CD14-positive monocyte (primary cell): ENCODE measurements around the gene GEMIN7. TPM values are rescaled to one million over a fixed set of nuclear protein-coding genes. Genes with fewer than 3 reads are reported as not detected.

Experiments used
- DNase-seq, 3 donors: peaks; one replicate each; pipeline ENCODE4 v3.0.0-alpha.2; 2011 to 2022
- H2AFZ ChIP-seq: 2 replicates; pipeline ENCODE4 v1.6.0; 2012; ENCODE audit warnings: mild to moderate bottlenecking, low read depth, low read length, inconsistent platforms; ENCODE audit not compliant: insufficient read depth, poor library complexity, severe bottlenecking
- H3K27ac ChIP-seq, 2 donors: 1 replicate in 1 of 2; 2 replicates in 1 of 2; pipeline ENCODE4 v1.5.1; 2012 to 2013; ENCODE audit warnings: low read length in 2 of 2, control low read depth in 1 of 2, inconsistent platforms in 1 of 2, low read depth in 1 of 2, mild to moderate bottlenecking in 1 of 2
- H3K27me3 ChIP-seq, 2 donors: one replicate each; pipeline versions ENCODE4 v1.6.0 to v1.6.1; 2011 to 2013; ENCODE audit warnings: low read length in 2 of 2; ENCODE audit not compliant: control insufficient read depth in 2 of 2, insufficient read depth in 2 of 2
- H3K36me3 ChIP-seq, 2 donors: replicated peaks in 1 of 2; 1 replicate in 1 of 2; 2 replicates in 1 of 2; pipeline versions ENCODE4 v1.5.1 to v1.6.1; 2012 to 2013; ENCODE audit warnings: low read length in 2 of 2, control low read depth in 1 of 2, inconsistent platforms in 1 of 2, mild to moderate bottlenecking in 1 of 2; ENCODE audit not compliant: insufficient read depth in 2 of 2, control insufficient read depth in 1 of 2
- H3K4me1 ChIP-seq, 2 donors: 1 replicate in 1 of 2; 2 replicates in 1 of 2; pipeline versions ENCODE4 v1.5.1 to v1.6.1; 2012 to 2013; ENCODE audit warnings: low read length in 2 of 2, control low read depth in 1 of 2, inconsistent platforms in 1 of 2, mild to moderate bottlenecking in 1 of 2, moderate library complexity in 1 of 2; ENCODE audit not compliant: insufficient read depth in 2 of 2, control insufficient read depth in 1 of 2
- H3K4me2 ChIP-seq: replicated peaks from 2 replicates; pipeline ENCODE3; 2012; ENCODE audit warnings: low read length, moderate library complexity, mild to moderate bottlenecking; ENCODE audit not compliant: poor library complexity, severe bottlenecking; ENCODE audit errors: extremely low read depth
- H3K4me3 ChIP-seq, 3 experiments: fragments of 200-600 bp in 1 of 3; sonication (generic) in 1 of 3; replicated peaks in 1 of 3; 1 replicate in 2 of 3; 2 replicates in 1 of 3; pipeline ENCODE4 v1.5.1; 2011 to 2013; ENCODE audit warnings: low read length in 3 of 3, mild to moderate bottlenecking in 3 of 3, control low read depth in 2 of 3, low read depth in 2 of 3, inconsistent platforms in 1 of 3, moderate library complexity in 1 of 3
- H3K79me2 ChIP-seq: 2 replicates; pipeline ENCODE4 v1.6.0; 2012; ENCODE audit warnings: mild to moderate bottlenecking, control low read depth, inconsistent platforms, low read length, moderate library complexity; ENCODE audit not compliant: insufficient read depth
- H3K9ac ChIP-seq: 2 replicates; pipeline ENCODE4 v1.6.0; 2017; ENCODE audit warnings: low read length, mild to moderate bottlenecking; ENCODE audit not compliant: insufficient read depth, poor library complexity, severe bottlenecking
- H3K9me3 ChIP-seq, 2 donors: replicated peaks in 1 of 2; 1 replicate in 1 of 2; 2 replicates in 1 of 2; pipeline versions ENCODE4 v1.5.1 to v1.6.1; 2012 to 2013; ENCODE audit warnings: low read length in 2 of 2, control low read depth in 1 of 2; ENCODE audit not compliant: control insufficient read depth in 1 of 2, insufficient read depth in 1 of 2
- H4K20me1 ChIP-seq: 2 replicates; pipeline ENCODE4 v1.6.0; 2012; ENCODE audit warnings: mild to moderate bottlenecking, low read length, control low read depth, moderate library complexity; ENCODE audit not compliant: insufficient read depth
- H3K27ac Mint-ChIP-seq, 7 donors: one replicate each; pipeline ENCODE4 v1.8.0; 2020; ENCODE audit warnings: mild to moderate bottlenecking in 7 of 7, mixed read lengths in 7 of 7, moderate library complexity in 6 of 7, inconsistent platforms in 2 of 7
- H3K27me3 Mint-ChIP-seq, 3 donors: one replicate each; pipeline ENCODE4 v1.8.0; 2021 to 2022; ENCODE audit warnings: low read depth in 3 of 3, mild to moderate bottlenecking in 3 of 3, mixed read lengths in 3 of 3, moderate library complexity in 3 of 3, inconsistent platforms in 1 of 3
- H3K36me3 Mint-ChIP-seq, 2 donors: one replicate each; pipeline ENCODE4 v1.8.0; 2020; ENCODE audit warnings: mixed read lengths in 2 of 2, inconsistent platforms in 1 of 2, mild to moderate bottlenecking in 1 of 2
- H3K4me1 Mint-ChIP-seq: one replicate; pipeline ENCODE4 v1.8.0; 2020; ENCODE audit warnings: mild to moderate bottlenecking, mixed read lengths
- H3K4me3 Mint-ChIP-seq, 2 donors: one replicate each; pipeline ENCODE4 v1.8.0; 2020; ENCODE audit warnings: mild to moderate bottlenecking in 2 of 2, mixed read lengths in 2 of 2, moderate library complexity in 1 of 2
- H3K9me3 Mint-ChIP-seq, 7 donors: one replicate each; pipeline ENCODE4 v1.8.0; 2020 to 2022; ENCODE audit warnings: mixed read lengths in 7 of 7, mild to moderate bottlenecking in 6 of 7, moderate library complexity in 6 of 7, inconsistent platforms in 2 of 7
- WGBS: methylation state at CpG from one replicate; pipeline ENCODE4 v1.1.5; 2013; ENCODE audit warnings: missing lambda C conversion rate; ENCODE audit not compliant: insufficient coverage; 5-methylcytosine and 5-hydroxymethylcytosine counted together
- intact Hi-C, 2 donors: fragments of 100-400 bp; cut with micrococcal nuclease; formaldehyde crosslinking; loops; one replicate each; pipeline versions ENCODE4 v1.15.0 to v1.15.1; 2023
- polyA plus RNA-seq, 3 donors: library from polyadenylated mRNA; depleted of rRNA in 1 of 3; unstranded in 2 of 3; stranded (reverse) in 1 of 3; fragments of 300-500 nt in 2 of 3; fragments of >200 nt in 1 of 3; fragmentation: Illumina TruSeq in 2 of 3; gene quantifications; 1 replicate in 2 of 3; 2 replicates in 1 of 3; pipeline ENCODE4 v1.2.3, GENCODE V29; 2012 to 2021
- TF ChIP-seq, protein P1 (sequence below): fragments of 200-600 bp; IDR thresholded peaks from one replicate; pipeline ENCODE4 v1.8.0; 2022; ENCODE audit warnings: antibody characterized with exemption, mild to moderate bottlenecking

GEMIN7 gene
- polyA plus RNA-seq, 3 donors, result 67.6 to 83.4 (median 78.4) TPM

DNA sequence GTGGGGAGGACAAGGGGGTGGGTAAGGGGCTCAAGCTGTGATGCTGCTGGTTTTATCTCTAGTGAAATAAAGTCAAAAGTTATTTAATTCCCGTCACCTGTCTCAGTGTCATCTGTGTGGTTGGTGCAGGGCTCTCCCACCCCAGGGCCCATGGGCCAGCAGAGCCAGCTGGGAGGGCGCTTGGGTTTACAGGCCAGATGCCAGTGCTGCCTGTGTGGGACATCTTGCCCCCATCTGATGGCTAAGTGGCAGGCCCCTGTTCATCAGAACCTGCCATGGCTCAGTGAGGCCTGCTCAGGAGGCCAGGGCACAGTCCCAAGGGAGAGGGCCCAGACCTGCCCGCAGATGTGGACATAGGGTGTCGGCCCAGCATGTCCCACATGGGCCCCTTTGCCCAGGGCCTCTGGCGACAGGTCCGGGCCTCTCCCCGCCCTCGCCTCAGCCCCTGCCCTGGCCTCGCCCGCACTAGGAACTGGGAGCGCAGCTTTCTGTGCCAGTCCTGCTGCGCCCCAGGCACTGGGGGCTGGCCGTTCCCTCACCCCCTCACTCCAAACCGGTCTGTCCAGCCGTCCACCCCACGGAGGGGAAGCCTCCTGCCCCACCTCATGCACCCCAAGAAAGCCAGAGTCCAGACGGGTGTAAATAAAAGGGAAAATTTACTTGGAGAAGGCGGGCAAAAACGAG lies 8.1 kb upstream of the GEMIN7 start:
- peaks cover 18% of the 10 kb centered on the region for H3K4me1 Mint-ChIP-seq
- Histone ChIP-seq H4K20me1 (peaks cover 84% of the 10 kb centered on the region), H3K27me3 (no peaks in the 10 kb centered on the region), H2AFZ (no peak overlapping the region), H3K27ac (no peak overlapping the region), H3K4me3 (no peak overlapping the region), H3K79me2 (peaks cover 45% of the 10 kb centered on the region), H3K36me3 (peaks cover 64 to 67% of the 10 kb centered on the region in 2 donors), H3K4me1 (peaks cover 16 to 17% of the 10 kb centered on the region in 2 donors), H3K9me3 (no peaks in the 10 kb centered on the region), H3K9ac (no peak overlapping the region), H3K4me2 (no peak overlapping the region)
- TF ChIP-seq, protein P1, sequence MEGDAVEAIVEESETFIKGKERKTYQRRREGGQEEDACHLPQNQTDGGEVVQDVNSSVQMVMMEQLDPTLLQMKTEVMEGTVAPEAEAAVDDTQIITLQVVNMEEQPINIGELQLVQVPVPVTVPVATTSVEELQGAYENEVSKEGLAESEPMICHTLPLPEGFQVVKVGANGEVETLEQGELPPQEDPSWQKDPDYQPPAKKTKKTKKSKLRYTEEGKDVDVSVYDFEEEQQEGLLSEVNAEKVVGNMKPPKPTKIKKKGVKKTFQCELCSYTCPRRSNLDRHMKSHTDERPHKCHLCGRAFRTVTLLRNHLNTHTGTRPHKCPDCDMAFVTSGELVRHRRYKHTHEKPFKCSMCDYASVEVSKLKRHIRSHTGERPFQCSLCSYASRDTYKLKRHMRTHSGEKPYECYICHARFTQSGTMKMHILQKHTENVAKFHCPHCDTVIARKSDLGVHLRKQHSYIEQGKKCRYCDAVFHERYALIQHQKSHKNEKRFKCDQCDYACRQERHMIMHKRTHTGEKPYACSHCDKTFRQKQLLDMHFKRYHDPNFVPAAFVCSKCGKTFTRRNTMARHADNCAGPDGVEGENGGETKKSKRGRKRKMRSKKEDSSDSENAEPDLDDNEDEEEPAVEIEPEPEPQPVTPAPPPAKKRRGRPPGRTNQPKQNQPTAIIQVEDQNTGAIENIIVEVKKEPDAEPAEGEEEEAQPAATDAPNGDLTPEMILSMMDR, result no peak
- H3K36me3 Mint-ChIP-seq, result peaks cover 46 to 70% of the 10 kb centered on the region in 2 donors
- peak overlapping the region in 5 of 7 donors; percentile 4 to 76 (median 41) for H3K27ac Mint-ChIP-seq
- no peaks in the 10 kb centered on the region for H3K27me3 Mint-ChIP-seq
- intact Hi-C loops, result no loop called here
- 93% methylated on average over 13 of the region's 19 CpGs for WGBS
- no peak for DNase-seq
- H3K9me3 Mint-ChIP-seq, result peaks cover 0 to 3% (median 0%) of the 10 kb centered on the region in 7 donors
- H3K4me3 Mint-ChIP-seq, result no peak overlapping the region

DNA sequence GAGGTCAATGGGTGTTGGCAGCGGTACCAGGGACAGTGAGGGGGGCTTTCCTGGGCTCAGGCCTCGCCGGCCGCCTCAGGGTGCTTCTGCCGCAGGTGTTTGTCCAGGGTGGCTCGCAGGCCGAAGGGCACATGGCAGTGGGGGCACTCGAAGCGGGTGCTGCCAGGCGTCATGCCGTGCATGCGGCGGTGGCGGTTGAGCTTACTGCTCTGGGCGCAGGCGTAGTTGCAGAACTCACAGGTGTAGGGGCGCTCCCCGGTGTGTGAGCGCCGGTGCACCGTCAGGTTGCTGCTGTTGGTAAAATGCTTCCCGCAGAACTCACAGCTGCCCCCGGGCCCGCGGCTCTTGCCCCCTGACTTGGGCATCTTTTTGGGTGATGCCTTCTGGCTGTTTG lies 7.5 kb upstream of the GEMIN7 start:
- no peaks in the 10 kb centered on the region for H3K9me3 ChIP-seq
- no peaks in the 10 kb centered on the region for H3K27me3 Mint-ChIP-seq
- H4K20me1 ChIP-seq, result peaks cover 84% of the 10 kb centered on the region
- no peak overlapping the region for H3K27ac ChIP-seq
- peaks cover 19% of the 10 kb centered on the region for H3K4me1 Mint-ChIP-seq
- peaks cover 61% of the 10 kb centered on the region in 2 donors for H3K36me3 ChIP-seq
- no peak overlapping the region for H3K4me3 ChIP-seq
- peaks cover 0 to 3% (median 0%) of the 10 kb centered on the region in 7 donors for H3K9me3 Mint-ChIP-seq
- no peaks in the 10 kb centered on the region for H3K27me3 ChIP-seq
- peaks cover 50% of the 10 kb centered on the region for H3K79me2 ChIP-seq
- no peak overlapping the region for H3K4me2 ChIP-seq
- TF ChIP-seq, protein P1, result no peak
- no peak overlapping the region for H3K9ac ChIP-seq
- H3K36me3 Mint-ChIP-seq, result peaks cover 45 to 65% of the 10 kb centered on the region in 2 donors
- H3K27ac Mint-ChIP-seq, result peak overlapping the region in 2 of 7 donors; percentile 41 to 63
- no peak overlapping the region for H3K4me3 Mint-ChIP-seq
- no peak for DNase-seq
- H2AFZ ChIP-seq, result no peak overlapping the region
- intact Hi-C loops, result no loop called here
- WGBS, result 95% methylated on average over 25 of the region's 25 CpGs
- peaks cover 17 to 22% of the 10 kb centered on the region in 2 donors for H3K4me1 ChIP-seq
